Natural killer cell (primary cell): ENCODE measurements around the gene TF. TPM values are rescaled to one million over a fixed set of nuclear protein-coding genes. Genes with fewer than 3 reads are reported as not detected.

Experiments used
- ATAC-seq, 3 donors: fragments of 150-1000 bp in 2 of 3; fragments of 200-7000 bp in 1 of 3; cut with Tn5 transposase; 1 replicate in 1 of 3; 2 replicates in 2 of 3; pipeline ENCODE4 v1.10.0; 2021; ENCODE audit warnings: mild to moderate bottlenecking in 2 of 3, moderate library complexity in 2 of 3
- DNase-seq, 2 donors: peaks; one replicate each; pipeline versions ENCODE4 v3.0.0 to v3.0.0-alpha.2; 2013 to 2021; ENCODE audit warnings: mixed read lengths in 1 of 2
- H3K27ac ChIP-seq: one replicate; pipeline ENCODE4 v1.5.1; 2013; ENCODE audit warnings: mild to moderate bottlenecking, low read length
- H3K27me3 ChIP-seq: one replicate; pipeline ENCODE4 v1.6.1; 2013; ENCODE audit warnings: low read length; ENCODE audit not compliant: control insufficient read depth, insufficient read depth
- H3K36me3 ChIP-seq: one replicate; pipeline ENCODE4 v1.6.1; 2013; ENCODE audit warnings: low read length; ENCODE audit not compliant: control insufficient read depth, insufficient read depth
- H3K4me1 ChIP-seq: one replicate; pipeline ENCODE4 v1.6.1; 2013; ENCODE audit warnings: low read length; ENCODE audit not compliant: control insufficient read depth, insufficient read depth
- H3K4me3 ChIP-seq: one replicate; pipeline ENCODE4 v1.5.1; 2013; ENCODE audit warnings: low read length
- H3K9me3 ChIP-seq: one replicate; pipeline ENCODE4 v1.6.1; 2013; ENCODE audit warnings: low read length; ENCODE audit not compliant: control insufficient read depth, insufficient read depth
- H3K27ac Mint-ChIP-seq, 2 donors: one replicate each; pipeline ENCODE4 v1.8.0; 2022; ENCODE audit warnings: mild to moderate bottlenecking in 2 of 2, mixed read lengths in 2 of 2, moderate library complexity in 1 of 2
- H3K27me3 Mint-ChIP-seq, 2 donors: one replicate each; pipeline ENCODE4 v1.8.0; 2022; ENCODE audit warnings: low read depth in 2 of 2, mixed read lengths in 2 of 2
- H3K36me3 Mint-ChIP-seq: one replicate; pipeline ENCODE4 v1.8.0; 2022; ENCODE audit warnings: mixed read lengths
- H3K4me1 Mint-ChIP-seq, 2 donors: one replicate each; pipeline ENCODE4 v1.8.0; 2022; ENCODE audit warnings: mixed read lengths in 2 of 2
- H3K4me3 Mint-ChIP-seq: one replicate; pipeline ENCODE4 v1.8.0; 2022; ENCODE audit warnings: mild to moderate bottlenecking, moderate library complexity, mixed read lengths
- H3K9me3 Mint-ChIP-seq, 2 donors: one replicate each; pipeline ENCODE4 v1.8.0; 2022; ENCODE audit warnings: mixed read lengths in 2 of 2
- CTCF ChIP-seq: fragments of 200-600 bp; IDR thresholded peaks from one replicate; pipeline ENCODE4 v1.8.0; 2022; ENCODE audit warnings: antibody characterized with exemption
- WGBS: methylation state at CpG from one replicate; pipeline ENCODE4 v1.1.7; 2013; ENCODE audit warnings: missing lambda C conversion rate; ENCODE audit not compliant: insufficient coverage; 5-methylcytosine and 5-hydroxymethylcytosine counted together
- intact Hi-C: fragments of 100-400 bp; cut with micrococcal nuclease; formaldehyde crosslinking; loops from one replicate; pipeline ENCODE4 v1.14.2; 2022
- total RNA-seq, 4 donors: library from RNA; stranded (reverse); fragments of 120-200 nt in 1 of 4; gene quantifications; one replicate each; pipeline versions ENCODE4 v1.2.3 to v1.2.4, GENCODE V29; 2013 to 2022

The TF gene
- total RNA-seq, 3 donors from 2014 or later (not counting 1 experiment from before 2014, with no cell fraction given), result 2.8 to 4.3 (median 3.2) TPM

GRCh38 chr3:133700351-133700750 is 45.8 kb upstream of the TF start:
- Mint-ChIP-seq H3K27ac (no peak overlapping the region), H3K4me3 (no peak overlapping the region), H3K9me3 (no peaks in the 10 kb centered on the region), H3K27me3 (peaks cover 0 to 5% of the 10 kb centered on the region in 2 donors), H3K4me1 (no peaks in the 10 kb centered on the region), H3K36me3 (no peaks in the 10 kb centered on the region)
- TF ChIP-seq CTCF, result no peak
- WGBS, result 82% methylated on average over 6 of the region's 6 CpGs
- intact Hi-C loops, result no loop called here
- no peak overlapping the region for H3K27ac ChIP-seq
- H3K27me3 ChIP-seq, result no peaks in the 10 kb centered on the region
- DNase-seq (no peak), ATAC-seq (no peak)
- H3K9me3 ChIP-seq, result no peaks in the 10 kb centered on the region
- no peak overlapping the region for H3K4me3 ChIP-seq
- no peaks in the 10 kb centered on the region for H3K4me1 ChIP-seq
- no peaks in the 10 kb centered on the region for H3K36me3 ChIP-seq

GRCh38 chr3:133701435-133702358 is 44.5 kb upstream of the TF start:
- Mint-ChIP-seq H3K36me3 (no peaks in the 10 kb centered on the region), H3K27me3 (peaks cover 0 to 8% of the 10 kb centered on the region in 2 donors), H3K27ac (no peak overlapping the region), H3K9me3 (no peaks in the 10 kb centered on the region), H3K4me3 (no peak overlapping the region), H3K4me1 (no peaks in the 10 kb centered on the region)
- Histone ChIP-seq H3K4me3 (no peak overlapping the region), H3K27ac (no peak overlapping the region), H3K27me3 (no peaks in the 10 kb centered on the region), H3K4me1 (no peaks in the 10 kb centered on the region), H3K9me3 (no peaks in the 10 kb centered on the region), H3K36me3 (no peaks in the 10 kb centered on the region)
- intact Hi-C loops, result no loop called here
- no peak for TF ChIP-seq CTCF
- WGBS, result 82% methylated on average over 7 of the region's 7 CpGs
- no peak for DNase-seq
- no peak for ATAC-seq

- Mint-ChIP-seq H3K27me3 (peaks cover 0 to 11% of the 10 kb centered on the region in 2 donors), H3K36me3 (no peaks in the 10 kb centered on the region), H3K4me1 (no peaks in the 10 kb centered on the region), H3K4me3 (no peak overlapping the region), H3K9me3 (no peaks in the 10 kb centered on the region), H3K27ac (no peak overlapping the region)
- Histone ChIP-seq H3K36me3 (no peaks in the 10 kb centered on the region), H3K27me3 (no peaks in the 10 kb centered on the region), H3K9me3 (no peaks in the 10 kb centered on the region), H3K4me3 (no peak overlapping the region), H3K27ac (no peak overlapping the region), H3K4me1 (no peaks in the 10 kb centered on the region)
- no peak for DNase-seq
- 74% methylated on average over 1 of the region's 1 CpG for WGBS
- intact Hi-C loops, result no loop called here
- TF ChIP-seq CTCF, result no peak
- no peak for ATAC-seq
Measured at GRCh38 chr3:133703915-133704314, 42.3 kb upstream of the TF start.
